Caki2 (cell line): ENCODE results near the gene CHRNA5. TPM values are rescaled to one million over a fixed set of nuclear protein-coding genes. Genes with fewer than 3 reads are reported as not detected.
"Not testable (repeated sequence)": the region's sequence is repeated elsewhere in the genome, so short reads cannot be mapped to it uniquely, and the experiment has no call there.

ENCODE experiments used
- DNase-seq: peaks from one replicate; pipeline ENCODE4 v3.0.0-alpha.2; 2015; ENCODE audit warnings: low read depth
- in situ Hi-C: cut with HindIII; loops from 2 replicates; pipeline ENCODE4 v1.10.0; 2016; ENCODE audit warnings: low sequenced_read_pairs, low pct_unique_long_range_greater_than_20kb, mixed read lengths
- total RNA-seq: library from RNA; depleted of rRNA; stranded (reverse); fragments of >200 nt; shearing (Covaris generic); gene quantifications from 2 replicates; pipeline ENCODE4 v1.2.3, GENCODE V29; 2014; ENCODE audit warnings: low replicate concordance

CHRNA5 gene
- total RNA-seq, 1 experiment from 2014 or later = 44.5 TPM

GRCh38 chr15:78561490-78561889 lies 3.8 kb upstream of the CHRNA5 start:
- DNase-seq = no peak
- in situ Hi-C loops = no loop called here

GRCh38 chr15:78563092-78563491 lies 2.2 kb upstream of the CHRNA5 start:
- DNase-seq = no peak

GRCh38 chr15:78564743-78565096 lies 600 bp upstream of the CHRNA5 start:
- in situ Hi-C loops = no loop called here
- DNase-seq = no peak

More at GRCh38 chr15:78563092-78563491, 2.2 kb upstream of the CHRNA5 start:
- in situ Hi-C loops = no loop called here

- DNase-seq = peak; percentile 59
- in situ Hi-C loops = no loop called here
These were observed 843 bp downstream of the CHRNA5 start for GRCh38 chr15:78565951-78566774.

- no peak for DNase-seq
- in situ Hi-C loops = no loop called here
These were observed 2.2 kb downstream of the CHRNA5 start for GRCh38 chr15:78567531-78567930.

GRCh38 chr15:78570710-78571109 lies 5.4 kb downstream of the CHRNA5 start:
- DNase-seq = no peak
- in situ Hi-C loops = no loop called here

GRCh38 chr15:78571382-78571781 lies 6.1 kb downstream of the CHRNA5 start:
- no peak for DNase-seq
- in situ Hi-C loops = no loop called here

- in situ Hi-C loops = no loop called here
- no peak for DNase-seq
These were observed 8.1 kb downstream of the CHRNA5 start for GRCh38 chr15:78573416-78573815.

GRCh38 chr15:78574944-78575343 lies 9.6 kb downstream of the CHRNA5 start:
- peak; percentile 9 for DNase-seq
- in situ Hi-C loops = no loop called here

- in situ Hi-C loops = no loop called here
- DNase-seq = no peak
These were observed 32.3 kb downstream of the CHRNA5 start for GRCh38 chr15:78597583-78597982.

- no peak for DNase-seq
- in situ Hi-C loops = no loop called here
These were observed 33.0 kb downstream of the CHRNA5 start for GRCh38 chr15:78598348-78598747.

- no peak for DNase-seq
- in situ Hi-C loops = no loop called here
These were observed 33.9 kb downstream of the CHRNA5 start for GRCh38 chr15:78599189-78599588.

GRCh38 chr15:78603467-78603866 lies 38.1 kb downstream of the CHRNA5 start:
- in situ Hi-C loops = no loop called here
- no peak for DNase-seq

GRCh38 chr15:78604420-78604819 lies 39.1 kb downstream of the CHRNA5 start:
- DNase-seq = no peak
- in situ Hi-C loops = no loop called here

- in situ Hi-C loops = no loop called here
- DNase-seq = no peak
These were observed 39.9 kb downstream of the CHRNA5 start for GRCh38 chr15:78605201-78605600.

GRCh38 chr15:78605680-78606079 lies 40.4 kb downstream of the CHRNA5 start:
- DNase-seq = no peak
- in situ Hi-C loops = no loop called here

GRCh38 chr15:78609551-78609950 lies 44.2 kb downstream of the CHRNA5 start:
- DNase-seq, in situ Hi-C loops: not testable (repeated sequence)

- DNase-seq = no peak
- in situ Hi-C loops = no loop called here
These were observed 48.7 kb downstream of the CHRNA5 start for GRCh38 chr15:78614021-78614420.

- in situ Hi-C loops = no loop called here
- DNase-seq = no peak
These were observed 49.9 kb downstream of the CHRNA5 start for GRCh38 chr15:78615151-78615589.

GRCh38 chr15:78616506-78616905 lies 51.2 kb downstream of the CHRNA5 start:
- DNase-seq = no peak
- in situ Hi-C loops = no loop called here
